NAMALWA (cell line): ENCODE results near the gene EBF3.
"Not testable (repeated sequence)": the region's sequence is repeated elsewhere in the genome, so short reads cannot be mapped to it uniquely, and the experiment has no call there.

Experiments
- DNase-seq: peaks from one replicate; pipeline ENCODE4 v3.0.0-alpha.2; 2015; ENCODE audit warnings: low spot score

Gene EBF3

DNA sequence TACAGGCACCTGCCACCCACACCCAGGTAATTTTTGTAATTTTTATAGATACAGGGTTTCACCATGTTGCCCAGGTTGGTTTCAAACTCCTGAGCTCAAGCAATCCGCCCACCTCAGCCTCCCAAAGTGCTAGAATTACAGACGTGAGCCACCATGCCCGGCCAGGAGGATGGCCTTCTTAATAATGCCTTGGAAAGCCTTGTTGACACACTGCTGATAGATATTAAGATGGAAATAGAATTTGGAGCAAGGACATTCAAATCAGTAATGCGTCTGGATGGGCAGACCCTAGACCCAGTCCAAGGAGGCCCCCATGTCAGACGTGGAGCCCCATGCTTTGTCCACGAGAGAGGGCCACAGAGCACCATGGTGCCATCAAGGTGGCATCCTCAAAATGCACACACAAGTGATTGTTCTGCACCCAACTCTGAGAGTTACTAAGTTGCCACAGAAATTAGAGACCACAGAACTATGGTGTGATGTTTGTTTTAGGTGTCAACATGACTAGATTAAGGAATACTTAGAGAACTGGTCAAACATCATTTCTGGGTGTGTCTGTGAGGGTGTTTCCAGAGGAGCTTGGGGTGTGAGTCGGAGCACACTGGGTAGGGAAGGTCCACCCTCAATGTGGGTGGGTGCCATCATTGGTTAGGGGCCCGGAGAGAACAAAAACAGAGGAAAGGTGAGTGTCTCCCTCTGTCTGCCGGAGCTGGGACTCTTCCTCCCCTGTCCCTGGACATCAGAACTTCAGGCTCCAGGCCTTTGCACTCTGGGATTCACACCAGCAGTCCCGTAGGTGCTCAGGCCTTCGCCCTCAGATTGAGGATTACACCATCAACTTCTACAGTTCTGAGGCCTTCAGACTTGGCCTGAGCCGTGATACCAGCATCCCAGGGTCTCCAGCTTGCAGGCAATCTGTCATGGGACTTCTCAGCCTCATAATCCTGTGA lies 34.5 kb downstream of the EBF3 start:
- no peak for DNase-seq

DNA sequence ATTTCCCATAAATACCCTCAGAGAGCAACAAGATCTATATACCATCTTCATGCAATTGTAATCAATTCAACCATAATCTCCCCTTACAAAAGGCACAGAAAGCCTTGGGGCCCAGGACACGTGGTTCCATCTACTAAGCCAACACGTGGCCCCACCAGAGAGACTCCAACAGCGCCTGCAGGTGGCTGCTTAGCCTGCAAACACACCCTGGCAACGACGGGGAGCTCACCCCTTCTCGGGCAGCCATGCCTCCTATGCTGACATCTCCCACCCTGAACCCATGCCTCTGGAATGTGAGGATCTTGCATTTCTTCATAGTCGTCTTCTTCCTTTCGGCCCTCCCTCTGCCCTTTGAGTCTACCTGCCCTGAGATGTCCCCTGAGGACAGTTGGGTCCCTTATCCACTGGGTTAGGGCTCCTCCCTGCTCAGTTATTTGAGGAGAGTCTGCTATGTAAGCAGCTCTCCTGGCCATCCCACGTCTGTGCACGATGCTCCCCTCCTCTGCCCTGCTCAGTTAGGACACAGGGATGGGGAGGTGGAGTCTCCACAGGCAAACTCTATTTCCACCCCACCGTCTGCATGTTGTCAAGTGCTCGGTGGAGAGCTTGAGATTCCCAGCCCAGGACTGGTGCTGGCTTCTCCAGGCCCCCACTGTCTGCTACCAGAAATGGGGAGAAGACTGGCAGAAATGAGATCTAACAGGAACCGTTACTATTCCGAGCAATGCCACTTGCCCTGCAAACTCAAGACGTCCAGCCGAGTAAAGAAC lies 36.5 kb downstream of the EBF3 start:
- DNase-seq: no peak

DNA sequence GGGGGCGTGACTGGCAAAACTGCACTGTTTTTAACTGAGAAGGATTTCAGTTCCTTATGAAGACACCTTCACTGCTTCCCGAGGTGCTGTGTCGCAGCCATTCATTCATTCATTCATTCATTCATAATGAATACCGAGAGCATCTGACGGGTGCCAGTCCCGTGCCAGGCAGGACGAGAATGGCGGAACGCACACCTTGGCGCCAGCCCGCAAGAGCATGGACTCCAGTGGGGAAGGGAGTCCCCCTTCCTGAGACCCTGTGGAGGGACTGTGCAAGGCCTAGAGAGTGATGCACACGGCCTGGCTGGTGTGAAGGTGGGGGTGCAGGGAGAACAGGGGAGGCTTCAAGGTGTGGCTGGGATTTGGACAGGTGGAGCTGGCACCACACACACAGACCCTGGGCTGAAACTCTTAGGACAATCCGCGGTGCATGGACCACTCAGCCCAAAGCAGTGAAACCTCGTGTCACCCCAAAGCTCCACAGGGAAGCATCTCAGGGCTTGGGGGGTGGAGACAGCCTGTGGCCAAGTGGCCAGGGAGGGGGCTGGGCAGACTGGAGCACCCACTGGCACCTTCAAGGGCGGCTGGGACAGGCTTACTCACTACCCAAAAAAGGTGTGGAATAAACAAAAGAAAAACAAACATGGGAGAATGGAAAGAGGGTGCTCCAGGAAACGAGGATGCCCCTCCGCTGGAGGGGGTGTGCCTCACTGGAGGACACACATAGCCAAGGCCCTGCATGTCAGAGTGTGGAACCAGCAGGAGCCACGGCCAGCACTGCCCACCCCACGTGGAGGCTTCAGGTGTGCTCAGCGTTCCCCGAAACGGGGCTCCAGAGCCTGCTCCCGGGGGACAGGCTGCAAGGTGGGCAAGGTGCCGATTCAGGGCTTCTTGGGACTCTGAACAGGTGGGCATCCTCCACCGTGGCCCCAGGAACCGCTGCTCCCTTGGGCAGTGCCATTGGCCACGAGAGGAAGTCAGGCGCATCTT lies 37.7 kb downstream of the EBF3 start:
- no peak for DNase-seq

DNA sequence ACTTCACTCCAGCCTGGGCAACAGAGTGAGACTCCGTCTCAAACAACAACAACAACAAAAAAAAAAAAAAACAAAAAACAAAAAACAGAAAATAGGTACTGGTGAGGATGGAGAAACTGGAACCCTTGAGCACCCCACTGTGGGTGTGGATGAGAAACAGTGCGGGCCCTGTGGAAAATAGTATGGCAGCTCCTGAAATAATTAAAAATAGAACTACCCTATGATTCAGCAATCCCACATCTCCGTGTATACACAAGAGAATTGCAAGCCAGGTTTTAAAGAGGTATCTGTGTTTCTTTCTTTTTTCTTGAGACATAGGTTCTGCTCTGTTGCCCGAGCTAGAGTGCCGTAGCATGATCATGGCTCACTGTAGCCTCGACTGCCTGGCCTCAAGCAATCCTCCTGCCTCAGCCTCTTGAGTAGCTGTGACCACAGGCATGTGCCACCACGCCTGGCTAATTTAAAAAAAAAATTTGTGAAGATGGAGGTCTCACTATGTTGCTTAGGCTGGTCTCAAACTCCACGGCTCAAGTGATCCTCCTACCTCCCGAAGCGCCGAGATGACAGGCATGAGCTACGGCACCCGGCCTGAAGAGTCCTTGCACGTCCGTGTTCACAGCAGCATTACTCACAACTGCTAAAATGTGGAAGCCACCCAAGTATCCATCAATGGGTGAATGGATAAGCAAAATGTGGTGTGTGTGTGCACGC lies 39.5 kb downstream of the EBF3 start:
- no peak for DNase-seq

DNA sequence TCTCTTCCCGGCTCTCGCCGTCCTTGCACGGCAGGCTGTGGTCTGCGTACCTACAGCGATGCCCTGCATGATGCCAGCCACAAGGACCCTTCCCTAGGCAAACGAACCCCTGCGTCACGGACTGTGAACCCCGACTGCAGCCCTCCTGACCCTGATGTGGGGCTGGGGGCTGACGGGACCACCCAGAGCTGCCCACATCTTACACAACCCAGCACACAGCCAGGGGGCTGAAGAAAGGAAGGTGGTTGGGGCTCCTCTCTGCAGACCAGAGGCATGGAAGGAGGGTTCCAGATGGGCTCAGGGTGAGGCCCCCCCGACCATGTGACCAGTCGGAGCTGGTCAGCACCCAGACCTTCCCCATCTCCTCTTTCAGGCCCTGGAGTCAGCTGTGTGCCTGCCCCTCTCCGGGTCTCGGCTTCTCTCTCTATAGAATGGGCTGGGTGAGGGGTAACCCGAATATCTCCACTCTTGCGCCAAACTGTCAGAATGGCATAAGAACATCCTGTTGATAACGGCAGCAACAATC lies 41.4 kb downstream of the EBF3 start:
- DNase-seq: no peak

DNA sequence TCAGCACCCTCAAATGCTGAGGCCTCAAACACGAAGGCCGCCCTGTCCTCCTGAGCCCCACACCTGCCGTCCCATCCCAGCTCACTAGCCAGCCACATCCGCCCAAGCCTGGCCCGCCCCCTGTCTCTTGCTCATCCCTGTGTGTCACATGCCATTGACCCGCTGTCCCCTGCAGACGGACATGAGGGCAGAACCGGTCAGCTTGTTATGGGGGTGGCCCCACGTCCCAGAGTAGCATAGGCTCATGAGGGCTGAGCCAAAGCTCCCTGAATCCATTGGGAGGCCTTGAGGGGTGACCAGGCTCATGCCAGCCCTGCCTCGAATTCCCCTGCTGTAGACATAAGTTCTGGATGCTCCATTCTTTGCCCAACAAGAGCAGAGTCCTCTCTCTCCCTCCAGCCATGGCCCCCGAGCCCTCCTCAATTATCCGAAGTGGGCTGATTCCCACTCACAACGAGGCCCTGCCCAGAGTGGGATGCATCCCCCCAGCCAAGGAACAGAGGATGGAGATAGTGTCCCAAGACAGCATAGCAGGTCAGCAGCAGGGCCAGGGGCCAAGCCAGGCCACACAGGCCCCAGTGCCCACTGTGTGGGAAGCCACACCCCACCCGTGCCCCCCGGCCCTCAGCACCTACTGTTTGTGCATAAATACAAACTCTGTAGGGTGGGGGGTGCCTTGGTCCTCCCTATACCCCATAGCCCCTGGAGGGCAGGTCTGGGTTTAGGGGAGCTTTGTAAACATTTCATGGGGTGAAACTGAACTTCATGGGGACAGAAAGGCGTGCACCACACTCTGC lies 42.1 kb downstream of the EBF3 start:
- no peak for DNase-seq

DNA sequence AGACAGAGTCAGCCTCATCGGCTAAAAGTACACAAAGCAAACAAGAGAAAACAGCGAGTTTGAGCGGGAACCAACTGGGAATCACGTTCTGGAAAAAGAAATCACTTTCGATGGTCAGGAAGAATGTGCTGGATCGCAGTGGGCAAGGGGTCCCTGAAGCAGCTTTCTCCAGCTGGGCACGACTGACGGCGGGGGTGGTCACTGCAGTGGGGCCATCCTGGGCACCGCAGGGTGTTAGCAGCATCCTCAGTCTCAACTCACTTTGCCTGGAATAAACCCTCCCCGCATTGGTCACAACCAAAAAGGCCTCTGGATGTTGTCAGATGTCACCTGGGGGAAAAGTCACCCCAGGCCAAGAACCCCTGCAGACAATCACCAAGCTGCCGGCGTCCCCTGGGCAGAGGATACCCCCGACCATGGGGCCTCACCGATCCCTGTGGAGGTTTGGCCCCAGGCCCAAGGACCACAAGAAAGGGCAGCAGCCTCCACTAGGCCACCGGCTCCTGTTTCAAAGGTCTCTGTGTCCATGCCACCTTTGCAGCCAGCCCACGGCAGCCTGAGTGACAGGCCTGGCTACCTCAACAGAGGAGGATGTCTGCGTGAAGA lies 42.9 kb downstream of the EBF3 start:
- no peak for DNase-seq

DNA sequence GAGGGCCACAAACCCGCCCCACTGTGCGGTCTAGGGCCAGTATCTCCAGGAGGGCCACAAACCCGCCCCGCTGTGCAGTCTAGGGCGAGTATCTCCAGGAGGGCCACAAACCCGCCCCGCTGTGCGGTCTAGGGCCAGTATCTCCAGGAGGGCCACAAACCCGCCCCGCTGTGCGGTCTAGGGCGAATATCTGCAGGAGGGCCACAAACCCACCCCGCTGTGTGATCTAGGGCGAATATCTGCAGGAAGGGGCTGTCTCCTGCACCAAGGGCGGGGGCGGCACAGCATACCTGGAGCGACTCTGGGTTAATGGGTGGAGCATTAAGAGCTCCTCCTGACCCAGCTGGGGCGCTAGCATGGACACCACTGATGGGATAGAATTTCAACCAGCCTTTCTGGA lies 43.9 kb downstream of the EBF3 start:
- not testable (repeated sequence) for DNase-seq

DNA sequence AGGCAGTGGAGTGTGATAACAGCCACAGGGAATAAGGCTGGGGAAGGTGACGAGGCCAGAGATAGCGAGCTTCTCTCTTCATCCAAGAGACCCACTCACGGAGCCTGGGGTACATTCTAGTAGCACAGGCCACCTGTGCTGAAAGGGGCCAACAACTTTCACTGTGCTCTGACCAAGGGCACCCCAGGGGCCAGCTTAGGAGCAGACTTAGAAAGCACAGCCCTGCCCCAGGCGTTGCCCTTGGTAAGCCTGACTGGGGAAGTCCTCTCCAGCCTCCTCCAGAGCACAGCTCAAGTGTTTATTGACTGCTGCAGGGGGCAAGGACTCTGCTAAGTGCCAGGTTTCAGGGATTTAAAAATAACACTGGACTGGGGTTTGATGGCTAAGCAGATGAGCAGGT lies 44.7 kb downstream of the EBF3 start:
- no peak for DNase-seq

DNA sequence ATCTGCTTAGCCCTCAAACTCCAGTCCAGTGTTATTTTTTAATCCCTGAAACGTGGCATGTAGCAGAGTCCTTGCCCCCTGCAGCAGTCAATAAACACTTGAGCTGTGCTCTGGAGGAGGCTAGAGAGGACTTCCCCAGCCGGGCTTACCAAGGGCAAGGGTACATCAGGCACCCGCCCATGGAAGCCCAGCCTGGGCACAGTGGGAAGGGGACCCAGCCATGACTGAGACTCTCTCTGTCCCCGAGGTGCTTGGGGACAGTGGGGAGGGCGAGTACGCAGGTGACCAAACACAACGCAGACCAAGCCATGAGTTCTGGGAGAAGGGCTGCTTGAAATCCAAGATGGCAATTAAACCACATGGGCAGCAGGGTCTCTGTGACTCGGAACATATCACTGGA lies 45.2 kb downstream of the EBF3 start:
- no peak for DNase-seq

DNA sequence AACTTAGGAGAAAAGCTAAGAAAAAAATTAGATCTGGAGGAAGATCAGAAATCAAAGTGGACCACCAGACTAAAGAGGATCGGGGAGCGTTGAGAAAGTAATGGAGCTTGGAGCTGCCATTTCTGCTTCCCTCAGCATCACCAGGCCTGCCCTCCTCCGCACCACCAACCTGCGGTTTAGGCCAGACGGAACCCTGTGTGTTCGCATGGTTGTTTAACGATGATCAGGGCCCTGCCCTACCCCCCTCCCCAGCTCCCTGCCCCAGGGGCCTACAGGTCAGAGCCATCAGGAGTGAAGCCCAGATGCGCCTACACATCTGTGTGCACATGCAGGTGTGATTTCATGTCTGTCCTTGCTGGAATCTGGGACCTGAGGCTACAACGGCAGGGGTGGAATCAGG lies 45.7 kb downstream of the EBF3 start:
- DNase-seq: no peak

DNA sequence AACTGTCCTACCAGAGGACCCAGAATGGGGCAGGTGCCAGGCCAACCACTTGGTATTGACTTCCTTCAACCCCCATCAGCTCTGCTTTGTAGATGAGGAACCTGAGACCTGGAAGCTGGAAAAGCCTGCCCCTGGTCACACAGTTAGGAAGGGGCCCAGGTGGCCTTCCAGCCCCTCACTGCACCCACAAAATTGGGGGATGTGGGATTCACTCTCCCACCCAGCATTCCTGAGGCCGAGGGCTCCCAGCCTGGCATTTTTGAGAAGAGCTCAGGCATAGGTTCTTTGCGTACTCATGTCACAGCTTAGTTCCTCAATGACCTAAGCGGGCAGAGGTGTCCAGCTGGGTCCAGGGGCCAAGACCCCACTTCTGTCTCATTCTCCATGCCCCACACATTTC lies 46.1 kb downstream of the EBF3 start:
- DNase-seq: no peak

DNA sequence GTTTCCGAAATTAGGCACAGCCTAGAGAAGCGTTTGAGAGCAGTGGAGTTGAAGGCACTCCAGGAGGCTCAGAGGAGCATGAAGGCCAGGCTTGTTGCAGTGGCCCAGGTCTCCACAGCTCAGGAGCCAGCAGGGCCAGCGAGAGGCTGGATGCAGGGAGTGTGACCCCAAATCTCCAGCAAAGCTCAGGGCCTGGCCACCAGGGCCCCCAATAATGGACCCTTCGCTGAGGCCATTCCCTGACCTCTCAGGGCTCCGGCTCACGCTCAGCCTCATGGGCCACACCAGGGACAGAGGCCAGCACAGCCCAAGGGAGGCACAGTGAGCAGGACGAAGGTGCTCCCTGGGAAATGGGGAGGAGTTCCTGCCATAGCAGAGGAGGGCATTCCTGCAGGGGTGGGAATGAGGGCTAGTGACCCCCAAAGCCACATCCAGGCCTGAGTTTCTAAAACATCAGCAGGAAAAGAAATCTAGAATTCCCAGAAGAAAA lies 47.5 kb downstream of the EBF3 start:
- DNase-seq: no peak

DNA sequence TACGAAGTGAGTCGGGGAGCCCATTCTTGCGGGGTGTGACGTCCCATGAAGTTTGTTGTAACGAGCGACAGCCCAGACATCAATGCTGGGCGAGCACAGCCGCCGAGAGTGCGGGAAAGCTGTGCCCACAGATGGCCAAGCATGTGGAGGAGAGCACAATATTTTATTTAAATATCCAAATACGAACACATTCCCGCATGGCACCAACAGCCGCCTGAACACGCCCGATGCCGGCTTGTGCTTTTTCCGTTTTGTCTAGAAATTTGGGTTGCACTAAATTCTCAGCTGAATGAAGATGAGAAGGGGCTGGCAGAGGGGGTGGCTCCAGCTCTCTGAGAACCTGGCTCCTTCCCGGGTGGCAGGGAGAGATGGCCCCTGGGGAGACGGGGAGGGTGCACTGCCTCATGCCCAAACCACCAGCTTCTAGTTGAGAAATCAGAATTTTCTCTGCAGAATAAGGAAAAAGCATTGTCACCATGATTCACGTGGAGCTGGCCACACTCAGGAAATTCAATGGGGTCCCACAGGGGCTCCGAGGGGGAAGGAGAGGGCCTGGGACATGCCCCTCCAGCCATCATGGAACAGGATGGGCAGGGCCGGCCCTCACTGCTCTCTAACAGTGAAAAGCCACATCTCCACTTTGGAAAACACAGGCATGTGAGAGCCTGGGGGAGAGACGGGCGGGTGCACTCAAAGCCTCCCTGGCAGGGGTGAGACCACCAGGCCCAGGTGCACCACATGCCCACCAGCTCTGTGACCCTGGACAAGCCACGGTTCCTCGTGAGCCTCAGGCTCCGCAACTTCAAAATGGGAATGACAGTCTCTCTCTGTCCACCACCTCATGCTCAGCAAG lies 48.3 kb downstream of the EBF3 start:
- DNase-seq: no peak

DNA sequence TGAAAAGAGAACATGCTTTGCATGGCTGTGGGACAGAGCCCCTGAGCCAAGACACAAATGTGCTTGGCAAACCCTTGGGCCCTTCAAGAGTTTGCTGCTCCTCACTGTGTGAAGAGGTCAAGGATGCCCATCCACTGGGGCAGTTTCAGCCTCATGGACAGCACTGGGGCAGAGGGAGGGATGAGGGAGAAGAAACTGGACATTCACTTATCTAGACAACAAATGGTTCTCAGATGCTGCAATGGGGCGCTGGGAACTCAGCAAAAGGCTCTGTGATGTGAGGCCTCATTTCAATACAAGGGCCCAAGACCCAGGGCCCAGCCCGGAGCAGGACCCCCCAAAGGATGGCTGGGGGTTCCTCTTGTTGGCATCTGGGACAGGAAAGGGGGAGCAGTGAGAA lies 49.1 kb downstream of the EBF3 start:
- DNase-seq: no peak

DNA sequence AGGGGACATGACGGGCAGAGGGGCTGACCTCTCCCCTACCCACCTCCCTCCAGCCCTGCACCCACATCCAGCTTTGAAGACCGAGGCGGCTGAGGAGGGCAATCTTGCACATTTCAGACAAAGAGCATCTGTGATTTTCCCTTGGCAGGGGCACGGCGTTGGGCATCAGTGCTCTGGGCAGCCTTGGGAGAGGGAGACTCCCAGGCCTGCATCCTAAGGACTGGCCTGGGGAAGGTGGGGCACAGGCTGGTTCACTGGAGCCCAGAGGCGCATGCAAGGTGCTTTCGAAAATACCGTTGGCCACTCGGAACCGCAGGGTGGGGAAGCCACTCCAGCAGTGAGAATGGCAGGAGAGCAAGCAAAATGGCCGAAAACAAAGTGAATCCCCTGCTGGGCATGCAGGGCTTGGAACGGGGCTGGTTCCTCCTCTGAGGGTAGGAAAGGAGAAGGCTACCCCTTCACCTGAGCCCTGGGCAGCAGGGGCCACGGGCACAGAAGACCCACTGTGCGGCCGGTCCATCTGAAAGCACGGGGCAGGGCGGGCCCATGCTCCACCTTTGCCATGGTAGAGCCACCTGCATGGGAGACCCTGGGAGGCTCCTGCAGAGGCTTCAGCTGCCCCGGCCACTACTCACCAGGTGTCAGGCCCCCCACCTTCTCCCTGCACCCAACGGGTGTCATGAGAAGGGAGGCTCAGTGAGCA lies 49.8 kb downstream of the EBF3 start:
- no peak for DNase-seq

DNA sequence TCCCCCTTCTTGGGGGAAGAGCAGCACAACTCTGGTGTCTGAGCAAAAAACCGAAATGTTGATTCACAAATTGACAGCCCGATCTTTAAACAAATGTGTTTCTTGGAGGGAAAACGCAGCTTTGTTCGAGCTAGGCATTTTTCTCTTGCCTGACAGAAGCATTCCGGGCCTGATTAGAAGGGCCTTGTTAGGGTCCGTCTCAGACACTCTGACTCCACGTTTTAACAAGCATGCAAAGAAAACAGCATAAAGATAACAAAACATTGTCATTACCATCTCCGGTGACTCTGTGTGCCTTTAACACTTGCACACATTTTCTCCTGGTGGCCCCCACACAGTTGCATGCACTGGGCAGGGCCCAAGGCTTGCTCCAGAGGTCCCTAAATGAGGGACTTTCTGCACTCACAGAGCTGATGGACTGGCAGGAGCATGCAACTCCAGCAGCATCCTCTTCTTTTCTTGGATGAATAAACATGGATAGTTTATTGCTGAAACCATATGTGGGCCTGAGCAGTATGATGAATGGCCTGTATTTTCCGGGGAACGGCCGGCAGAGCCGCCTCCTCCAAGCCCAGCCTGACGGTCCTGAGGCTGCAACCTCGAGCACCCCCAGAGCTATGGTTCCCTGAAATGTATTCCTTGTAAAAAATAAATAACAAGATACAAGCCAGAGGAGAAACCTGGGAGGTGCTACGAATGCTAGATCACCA lies 50.9 kb downstream of the EBF3 start:
- DNase-seq: no peak
